CD4-positive, alpha-beta T cell treated with Interleukin-6 for 4 hours (primary cell): ENCODE measurements around the gene TBC1D8.
"Not testable (repeated sequence)": the region's sequence is repeated elsewhere in the genome, so short reads cannot be mapped to it uniquely, and the experiment has no call there.

ENCODE experiments used
- DNase-seq: peaks from one replicate; pipeline ENCODE4 v3.0.0-alpha.2; 2020; ENCODE audit warnings: mixed read lengths

TBC1D8 gene

GRCh38 chr2:101151146-101151858 lies at the start of gene TBC1D8:
Gene TBC1D8, minus strand, starts transcription at chr2:101151382. Its CDS starts 129 bp downstream, at chr2:101151253.
- DNase-seq: peak; percentile 81

GRCh38 chr2:101200676-101201075 lies 49.5 kb upstream of the TBC1D8 start:
- DNase-seq: no peak

GRCh38 chr2:101199251-101199791 lies 48.1 kb upstream of the TBC1D8 start:
- no peak for DNase-seq

GRCh38 chr2:101197814-101198213 lies 46.6 kb upstream of the TBC1D8 start:
- no peak for DNase-seq

GRCh38 chr2:101197215-101197745 lies 46.1 kb upstream of the TBC1D8 start:
- DNase-seq: no peak

- DNase-seq: no peak
Observed at GRCh38 chr2:101195871-101196661, 44.9 kb upstream of the TBC1D8 start.

GRCh38 chr2:101193033-101193626 lies 41.9 kb upstream of the TBC1D8 start:
- DNase-seq: no peak

GRCh38 chr2:101190747-101191516 lies 39.8 kb upstream of the TBC1D8 start:
- DNase-seq: no peak

GRCh38 chr2:101188683-101189405 lies 37.7 kb upstream of the TBC1D8 start:
- DNase-seq: no peak

- no peak for DNase-seq
Observed at GRCh38 chr2:101187131-101187530, 35.9 kb upstream of the TBC1D8 start.

- no peak for DNase-seq
Observed at GRCh38 chr2:101185656-101186055, 34.5 kb upstream of the TBC1D8 start.

GRCh38 chr2:101185085-101185484 lies 33.9 kb upstream of the TBC1D8 start:
- DNase-seq: no peak

- DNase-seq: no peak
Observed at GRCh38 chr2:101179982-101180381, 28.8 kb upstream of the TBC1D8 start.

GRCh38 chr2:101176803-101177202 lies 25.6 kb upstream of the TBC1D8 start:
- DNase-seq: no peak

GRCh38 chr2:101175991-101176390 lies 24.8 kb upstream of the TBC1D8 start:
- DNase-seq: no peak

- DNase-seq: peak; percentile 42
Observed at GRCh38 chr2:101173707-101174295, 22.6 kb upstream of the TBC1D8 start.

- DNase-seq: not testable (repeated sequence)
Observed at GRCh38 chr2:101169822-101170221, 18.6 kb upstream of the TBC1D8 start.

- no peak for DNase-seq
Observed at GRCh38 chr2:101168706-101169105, 17.5 kb upstream of the TBC1D8 start.

- not testable (repeated sequence) for DNase-seq
Observed at GRCh38 chr2:101167532-101167931, 16.4 kb upstream of the TBC1D8 start.

- no peak for DNase-seq
Observed at GRCh38 chr2:101164021-101164420, 12.8 kb upstream of the TBC1D8 start.
